Nucleus accumbens (tissue), 56 donors: Measurements from ENCODE around the gene LIPA.
"Not testable (repeated sequence)": the region's sequence is repeated elsewhere in the genome, so short reads cannot be mapped to it uniquely, and the experiment has no call there.

Experiments used
- DNase-seq, 56 donors: peaks; one replicate each; lab custom pipeline; 2025; lab: John Stamatoyannopoulos, UW

Gene LIPA

DNA sequence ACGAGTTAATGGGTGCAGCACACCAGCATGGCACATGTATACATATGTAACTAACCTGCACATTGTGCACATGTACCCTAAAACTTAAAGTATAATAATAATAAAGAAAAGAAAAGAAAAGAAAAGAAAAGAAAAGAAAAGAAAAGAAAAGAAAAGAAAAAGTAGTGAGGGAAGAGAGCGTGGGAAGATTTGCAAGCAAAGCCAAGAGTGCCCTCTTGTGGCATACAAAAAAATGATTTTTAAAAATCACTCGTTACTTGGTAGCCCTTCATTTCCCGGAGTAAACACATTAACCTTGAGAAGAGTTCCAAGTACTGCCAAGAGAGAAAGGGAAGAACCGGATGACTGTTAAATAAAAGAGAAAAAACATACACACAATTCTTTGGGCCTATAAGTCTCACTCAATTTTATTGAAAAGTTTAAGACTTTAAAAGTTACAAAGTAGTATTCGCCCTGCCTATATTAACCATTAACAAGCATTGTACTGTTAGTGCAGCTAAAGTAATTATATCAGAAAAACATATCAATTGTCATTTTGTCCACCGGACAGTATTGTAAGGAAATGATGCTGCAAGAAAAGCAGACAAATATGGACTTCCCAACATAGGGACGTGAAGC, 38.3 kb downstream of the LIPA start:
- no peak for DNase-seq

GRCh38 chr10:89210794-89211425, 40.7 kb downstream of the LIPA start:
- DNase-seq, result no peak

- no peak for DNase-seq
Observed at GRCh38 chr10:89209718-89210117, 41.9 kb downstream of the LIPA start.

DNA sequence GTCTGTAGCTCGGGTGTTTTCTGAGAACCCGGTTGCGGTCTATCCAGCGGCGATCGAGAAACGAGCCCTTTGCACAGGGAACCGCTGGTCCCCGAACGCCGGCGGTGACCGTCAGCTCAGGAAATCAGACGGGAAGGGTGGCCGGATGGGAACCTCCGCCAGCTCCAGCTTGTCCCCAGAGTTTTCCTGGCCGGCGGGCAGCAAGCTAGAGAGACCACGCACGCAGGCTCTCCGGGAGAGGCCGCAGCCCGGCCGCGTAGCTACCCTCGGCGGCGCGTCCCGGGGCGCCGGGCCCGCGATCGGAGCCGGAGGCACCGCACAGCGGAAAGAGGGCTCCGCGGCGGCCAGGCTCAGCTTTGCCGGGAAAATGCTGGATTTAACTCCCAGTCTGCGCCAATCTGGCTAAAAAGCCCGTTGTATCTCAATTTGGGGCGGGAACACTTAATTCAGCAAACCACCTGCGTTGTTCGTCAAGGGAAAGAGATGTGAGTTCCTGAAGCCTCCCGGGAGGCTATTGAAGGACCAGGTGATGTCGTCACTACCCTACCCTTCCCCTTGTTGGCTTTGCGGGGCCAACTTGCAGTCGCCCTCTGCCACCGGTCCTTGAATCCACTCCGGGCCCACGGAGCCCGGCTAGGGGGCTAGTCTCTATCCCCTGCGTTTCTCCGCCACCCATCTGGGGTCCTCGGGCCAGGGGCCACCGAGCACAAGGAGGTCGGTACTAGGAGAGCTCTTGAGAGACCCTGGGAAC, 43.6 kb downstream of the LIPA start:
- peak in 8 of 56 donors; percentile 15 to 43 (median 30) for DNase-seq

GRCh38 chr10:89207181-89207800, 44.3 kb downstream of the LIPA start, which contains the start of gene CH25H:
CH25H (minus strand) TSS chr10:89207317; CDS start chr10:89207292, 25 bp downstream.
- peak in 51 of 56 donors; percentile 13 to 84 (median 61) for DNase-seq

DNA sequence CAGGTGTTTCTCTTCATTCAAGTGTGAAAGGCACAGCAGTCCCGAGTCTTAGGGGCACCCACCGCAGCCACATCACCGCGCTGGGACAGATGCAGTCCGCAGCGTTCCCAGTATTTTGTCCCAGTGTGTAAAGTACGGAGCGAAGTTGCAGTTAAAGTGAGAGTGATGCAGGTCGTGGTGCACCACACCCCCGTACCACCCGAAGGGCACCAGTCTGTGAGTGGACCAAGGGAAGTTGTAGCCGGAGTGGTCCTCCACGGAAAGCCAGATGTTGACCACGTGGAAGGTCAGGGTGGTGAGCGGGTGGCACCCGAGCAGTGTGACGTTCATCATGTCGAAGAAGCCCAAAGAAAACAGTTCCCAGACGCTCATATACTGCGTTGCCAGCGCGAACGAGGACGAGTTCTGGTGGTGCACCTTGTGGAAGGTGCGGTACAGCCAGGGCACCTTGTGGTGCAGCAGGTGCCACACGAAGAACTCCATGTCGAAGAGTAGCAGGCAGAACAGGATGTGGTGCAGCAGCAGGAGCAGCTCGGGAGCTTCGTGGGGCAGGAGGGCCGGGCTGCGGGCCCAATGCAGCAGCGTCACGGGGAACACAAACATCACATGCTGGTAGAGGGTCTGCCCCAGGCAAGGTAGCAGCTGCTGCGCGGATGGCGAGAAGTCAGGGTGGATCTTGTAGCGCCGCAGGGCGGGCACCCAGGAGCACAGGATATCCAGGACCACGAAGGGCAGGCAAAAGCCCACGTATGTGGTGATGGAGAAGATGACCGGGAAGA, 45.0 kb downstream of the LIPA start:
- peak in 15 of 56 donors; percentile 28 to 74 (median 57) for DNase-seq

DNA sequence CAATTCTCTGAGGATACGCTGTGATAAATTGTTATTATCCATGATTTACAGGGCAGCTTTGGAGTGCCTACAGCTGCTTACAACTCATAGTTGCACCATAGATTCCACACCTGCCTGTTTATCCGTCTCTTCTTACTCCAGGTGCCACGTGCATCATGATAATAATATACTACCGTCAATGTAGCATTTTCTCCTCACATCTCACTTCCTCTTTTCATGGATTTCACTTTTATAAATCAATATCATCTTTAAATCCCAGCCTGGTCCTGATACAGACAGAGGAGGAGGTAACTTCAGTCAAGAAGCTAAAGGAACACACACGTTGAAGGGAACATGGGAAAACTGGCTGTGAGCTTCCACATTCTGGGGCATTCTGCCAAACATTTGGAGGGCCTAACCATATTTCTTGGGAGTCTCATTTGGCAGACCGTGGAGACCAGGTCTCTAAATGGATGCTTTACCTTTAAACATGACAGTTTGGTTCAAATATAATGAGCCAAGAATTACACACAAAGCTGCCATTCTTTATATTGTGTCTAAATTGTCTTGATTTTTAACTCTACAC, 46.9 kb downstream of the LIPA start:
- no peak for DNase-seq

GRCh38 chr10:89203237-89203636, 48.3 kb downstream of the LIPA start:
- no peak for DNase-seq

GRCh38 chr10:89202033-89202425, 49.5 kb downstream of the LIPA start:
- no peak for DNase-seq

- DNase-seq, result no peak
Observed at GRCh38 chr10:89201345-89202032, 50.1 kb downstream of the LIPA start.

- DNase-seq, result no peak
Observed at GRCh38 chr10:89197473-89197872, 54.1 kb downstream of the LIPA start.

- not testable (repeated sequence) for DNase-seq
Observed at GRCh38 chr10:89191301-89191700, 60.3 kb downstream of the LIPA start.

DNA sequence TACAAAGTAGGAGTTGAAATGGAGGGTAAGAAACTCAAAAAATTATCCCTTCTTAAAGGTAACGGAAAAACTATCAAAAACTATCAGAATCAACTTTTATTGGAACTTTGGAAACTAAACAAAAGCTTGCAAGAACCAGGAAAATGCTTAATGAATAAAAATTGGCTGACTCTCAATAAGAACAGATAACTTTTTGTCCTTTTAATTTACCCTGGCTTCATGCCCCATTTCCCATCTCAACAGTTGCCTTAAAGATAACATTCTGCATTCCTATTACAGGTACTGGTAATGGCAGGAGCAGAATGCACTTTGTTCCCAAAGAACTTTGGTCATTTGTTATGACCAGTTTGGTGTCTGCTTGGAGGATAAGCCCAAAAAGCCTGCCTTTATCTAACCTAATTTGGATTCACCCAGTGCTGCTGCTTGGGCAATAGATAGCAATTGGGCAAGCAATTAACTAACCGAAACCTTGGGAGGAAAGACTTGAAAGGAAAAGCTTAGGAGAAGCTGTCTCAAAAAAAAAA, 62.3 kb downstream of the LIPA start:
- no peak for DNase-seq

DNA sequence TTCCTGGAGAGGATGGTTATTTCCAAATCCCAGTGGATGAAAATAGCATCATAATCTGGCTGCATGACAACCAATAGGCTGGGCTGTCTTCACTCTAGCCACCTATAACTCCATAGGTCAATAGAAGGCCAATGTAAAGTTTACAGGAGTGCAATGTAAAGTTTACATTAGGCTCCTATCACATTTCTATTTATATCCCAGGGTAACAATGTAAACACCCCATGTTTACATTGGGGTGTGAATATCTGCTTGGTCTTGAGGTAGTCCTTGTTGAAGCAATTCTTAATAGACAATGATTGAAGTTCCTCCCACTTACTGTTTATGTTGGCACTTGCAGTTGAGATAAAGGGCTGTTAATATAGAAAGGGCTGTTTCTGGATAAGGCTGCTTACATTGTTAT, 65.9 kb downstream of the LIPA start:
- DNase-seq, result no peak

GRCh38 chr10:89184638-89185037, 66.9 kb downstream of the LIPA start:
- DNase-seq, result no peak

GRCh38 chr10:89183571-89183970, 68.0 kb downstream of the LIPA start:
- DNase-seq, result no peak

GRCh38 chr10:89182894-89183293, 68.7 kb downstream of the LIPA start:
- DNase-seq, result no peak

DNA sequence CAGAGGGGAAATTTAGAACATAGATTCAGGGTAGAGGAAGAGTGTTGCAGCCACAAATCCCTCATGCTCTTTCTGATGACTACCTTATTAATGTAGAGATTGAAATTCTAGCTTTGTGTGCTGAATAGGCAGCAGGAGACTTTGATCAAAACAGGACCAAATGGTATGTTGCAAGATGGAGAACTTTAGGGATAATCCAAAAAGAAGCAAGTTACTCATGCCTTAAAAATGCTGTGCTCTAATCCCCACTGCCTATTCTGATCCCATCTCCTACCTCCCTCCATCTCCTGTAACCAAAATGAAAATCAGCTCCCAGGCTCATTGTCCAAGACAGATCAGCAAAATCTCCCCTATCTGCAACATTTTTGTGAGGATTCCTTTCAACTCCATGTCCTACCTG, 75.8 kb downstream of the LIPA start:
- no peak for DNase-seq

- no peak for DNase-seq
Observed at GRCh38 chr10:89173075-89173474, 78.5 kb downstream of the LIPA start.
